Thoracic aorta (tissue), 2 donors: ENCODE measurements around the gene PRDM16. TPM values are rescaled to one million over a fixed set of nuclear protein-coding genes. Genes with fewer than 3 reads are reported as not detected.

Experiments
- ATAC-seq: fragments of 150-250 bp; one replicate; pipeline ENCODE4 v1.8.0; 2017; ENCODE audit warnings: low read depth; ENCODE audit not compliant: insufficient number of reproducible peaks, low FRiP score
- DNase-seq: peaks from one replicate; pipeline ENCODE4 v3.0.0-alpha.2; 2020; ENCODE audit warnings: low spot score
- H3K27ac ChIP-seq, 2 donors: fragments of 200-600 bp; sonication (generic); 1 replicate in 1 of 2; 2 replicates in 1 of 2; pipeline ENCODE4 v1.5.1; 2016; ENCODE audit warnings: mild to moderate bottlenecking in 2 of 2, moderate library complexity in 2 of 2
- H3K27me3 ChIP-seq: fragments of 200-600 bp; sonication (generic); replicated peaks from 2 replicates; pipeline ENCODE4 v1.6.0; 2016; ENCODE audit warnings: mild to moderate bottlenecking; ENCODE audit not compliant: insufficient read depth
- H3K36me3 ChIP-seq: fragments of 200-600 bp; sonication (generic); one replicate; pipeline ENCODE4 v1.5.1; 2016
- H3K4me1 ChIP-seq, 2 donors: fragments of 200-600 bp; sonication (generic); 1 replicate in 1 of 2; 2 replicates in 1 of 2; pipeline versions ENCODE4 v1.5.1 to v1.6.0; 2016; ENCODE audit warnings: low read depth in 2 of 2, mild to moderate bottlenecking in 1 of 2; ENCODE audit not compliant: control insufficient read depth in 1 of 2
- H3K4me3 ChIP-seq: fragments of 200-600 bp; sonication (generic); 2 replicates; pipeline ENCODE4 v1.5.1; 2016; ENCODE audit warnings: mild to moderate bottlenecking
- H3K9me3 ChIP-seq: fragments of 200-600 bp; sonication (generic); 2 replicates; pipeline ENCODE4 v1.5.1; 2016
- CTCF ChIP-seq: fragments of 200-600 bp; sonication (generic); IDR thresholded peaks from one replicate; pipeline ENCODE4 v1.5.1; 2019; ENCODE audit warnings: antibody characterized with exemption
- total RNA-seq, 2 donors: library from RNA; depleted of rRNA; stranded (reverse); fragments of >200 nt; gene quantifications; one replicate each; pipeline versions ENCODE4 v1.1.0 to v1.2.3, GENCODE V29; 2016

PRDM16 gene
- total RNA-seq, 2 donors from 2014 or later: 68.9 to 85.4 TPM

DNA sequence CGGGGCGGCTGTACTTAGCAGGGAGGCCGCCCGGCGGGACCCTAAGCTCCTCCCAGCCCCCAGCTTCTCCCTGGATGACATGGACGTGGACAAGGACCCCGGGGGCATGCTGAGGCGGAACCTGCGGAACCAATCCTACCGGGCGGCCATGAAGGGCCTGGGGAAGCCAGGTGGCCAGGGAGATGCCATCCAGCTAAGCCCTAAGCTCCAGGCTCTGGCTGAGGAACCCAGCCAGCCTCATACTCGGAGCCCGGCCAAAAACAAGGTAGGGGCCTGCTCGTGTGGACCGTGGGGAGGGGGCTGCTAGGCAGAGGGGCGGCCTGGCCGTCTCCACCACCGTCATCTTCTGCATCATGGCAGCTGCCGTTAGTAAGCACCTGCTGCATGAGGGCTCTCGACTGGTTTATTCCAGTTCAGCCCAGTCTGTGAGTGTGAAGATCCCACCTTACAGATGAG, 394.4 kb downstream of the PRDM16 start:
- no peak for TF ChIP-seq CTCF
- no peak overlapping the region for H3K4me3 ChIP-seq
- H3K27ac ChIP-seq: no peak overlapping the region
- ATAC-seq: no peak
- no peaks in the 10 kb centered on the region for H3K36me3 ChIP-seq
- H3K27me3 ChIP-seq: no peaks in the 10 kb centered on the region
- H3K4me1 ChIP-seq: no peaks in the 10 kb centered on the region
- H3K9me3 ChIP-seq: no peaks in the 10 kb centered on the region
- DNase-seq: no peak

DNA sequence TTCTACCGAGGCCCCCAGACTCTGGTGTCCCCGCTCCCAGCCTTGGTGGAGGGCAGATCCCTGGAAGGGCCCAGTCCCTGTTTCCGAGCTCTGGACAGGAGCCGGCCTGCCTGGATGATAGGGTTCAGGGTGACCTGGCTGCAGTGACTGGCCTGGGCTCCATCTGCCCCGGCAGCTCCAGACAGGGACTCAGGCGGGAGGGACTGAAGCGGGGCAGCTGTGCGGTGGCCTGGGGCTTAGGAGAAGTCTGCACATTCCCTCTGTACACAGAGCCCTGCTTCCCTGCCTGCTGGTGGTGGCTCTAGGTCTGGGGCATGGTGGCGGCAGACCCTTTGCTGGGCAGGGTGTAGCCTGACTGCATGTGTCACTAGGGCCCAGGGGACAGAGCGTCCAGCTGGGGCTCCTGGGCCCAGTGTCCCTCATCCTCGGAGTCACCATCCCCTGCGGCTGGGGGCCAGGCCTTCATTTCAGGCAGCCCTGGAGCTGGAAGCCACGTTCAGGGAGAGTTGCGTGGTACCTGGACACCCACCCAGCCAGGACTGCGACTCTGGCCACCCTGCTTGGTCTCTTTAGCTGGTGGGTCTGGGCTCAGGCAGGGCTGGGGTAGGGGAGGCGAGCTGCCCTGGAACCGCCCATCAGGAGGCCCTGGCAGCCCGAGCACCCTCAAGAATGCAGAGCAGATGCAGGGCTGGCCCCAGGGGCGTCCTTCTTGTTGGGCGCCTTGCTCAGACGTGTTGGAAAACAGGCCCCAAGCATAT, 395.1 kb downstream of the PRDM16 start:
- ATAC-seq: no peak
- Histone ChIP-seq H3K4me3 (no peak overlapping the region), H3K9me3 (no peaks in the 10 kb centered on the region), H3K4me1 (no peaks in the 10 kb centered on the region), H3K27me3 (no peaks in the 10 kb centered on the region), H3K27ac (no peak overlapping the region), H3K36me3 (no peaks in the 10 kb centered on the region)
- TF ChIP-seq CTCF: no peak
- no peak for DNase-seq

DNA sequence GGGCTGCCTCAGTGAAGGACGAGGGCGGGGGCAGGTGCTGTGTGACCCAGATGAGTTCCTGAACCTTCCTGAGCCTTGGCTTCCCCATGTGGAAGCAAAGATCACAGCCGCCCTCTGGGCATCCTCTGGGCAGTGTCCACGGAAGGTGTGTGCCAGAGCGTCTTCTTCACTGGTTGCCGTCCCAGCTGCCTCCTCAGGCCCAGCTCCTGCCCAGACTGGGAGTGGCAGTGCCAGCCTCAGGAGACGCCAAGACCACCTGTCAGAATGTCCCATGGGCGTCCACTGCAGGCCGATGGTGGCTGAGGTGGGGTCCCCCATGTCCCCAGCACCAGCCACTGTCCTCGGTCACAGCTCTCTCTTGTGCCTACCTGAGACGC, 395.6 kb downstream of the PRDM16 start:
- Histone ChIP-seq H3K27ac (no peak overlapping the region), H3K27me3 (no peaks in the 10 kb centered on the region), H3K4me1 (no peaks in the 10 kb centered on the region), H3K4me3 (no peak overlapping the region), H3K36me3 (no peaks in the 10 kb centered on the region), H3K9me3 (no peaks in the 10 kb centered on the region)
- TF ChIP-seq CTCF: no peak
- DNase-seq (no peak), ATAC-seq (no peak)

- H3K4me3 ChIP-seq: no peak overlapping the region
- no peaks in the 10 kb centered on the region for H3K9me3 ChIP-seq
- no peaks in the 10 kb centered on the region for H3K36me3 ChIP-seq
- no peak for DNase-seq
- H3K27ac ChIP-seq: no peak overlapping the region
- no peaks in the 10 kb centered on the region for H3K4me1 ChIP-seq
- ATAC-seq: no peak
- TF ChIP-seq CTCF: no peak
- H3K27me3 ChIP-seq: no peaks in the 10 kb centered on the region
Measured at GRCh38 chr1:3465091-3465934, 396.3 kb downstream of the PRDM16 start.

DNA sequence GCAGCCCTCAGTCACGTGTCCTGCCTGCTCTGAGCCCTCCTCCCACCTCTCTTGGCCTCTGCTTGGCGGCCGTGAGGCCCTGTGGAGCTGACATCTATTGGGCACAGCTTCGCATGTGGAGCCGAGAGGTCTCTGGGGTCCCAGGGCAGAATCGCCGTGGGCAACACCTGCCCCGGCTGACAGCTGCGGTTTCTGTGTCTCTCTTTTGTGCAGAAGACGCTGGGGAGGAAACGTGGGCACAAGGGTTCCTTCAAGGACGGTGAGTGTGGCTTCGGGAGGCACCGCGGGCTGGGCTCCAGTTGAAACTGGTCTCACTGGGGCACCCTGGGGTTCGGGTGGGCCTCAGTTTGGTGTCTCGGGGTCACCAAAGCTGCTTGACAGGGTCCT, 396.9 kb downstream of the PRDM16 start:
- Histone ChIP-seq H3K4me1 (no peaks in the 10 kb centered on the region), H3K9me3 (no peaks in the 10 kb centered on the region), H3K4me3 (no peak overlapping the region), H3K27ac (no peak overlapping the region), H3K36me3 (no peaks in the 10 kb centered on the region), H3K27me3 (no peaks in the 10 kb centered on the region)
- TF ChIP-seq CTCF: no peak
- ATAC-seq (no peak), DNase-seq (no peak)
